Fibroblast of the aortic adventitia (primary cell): ENCODE data around the gene MCM8. TPM values are rescaled to one million over a fixed set of nuclear protein-coding genes. Genes with fewer than 3 reads are reported as not detected.

Experiments
- DNase-seq: peaks from one replicate; pipeline ENCODE4 v3.0.0-alpha.2; 2010; ENCODE audit warnings: low read depth
- H3K4me3 ChIP-seq: 2 replicates; pipeline ENCODE4 v1.5.1; 2011; ENCODE audit warnings: low read depth, mild to moderate bottlenecking, control low read depth, low read length, moderate library complexity
- CTCF ChIP-seq: IDR thresholded peaks from 2 replicates; pipeline ENCODE4 v1.5.1; 2011; ENCODE audit warnings: mild to moderate bottlenecking, low read length, control low read depth, inconsistent platforms; ENCODE audit not compliant: insufficient read depth
- total RNA-seq: library from RNA; depleted of rRNA; stranded (reverse); fragments of >200 nt; gene quantifications from 2 replicates; pipeline ENCODE4 v1.2.3, GENCODE V29; 2012; ENCODE audit warnings: low replicate concordance

Gene MCM8
- total RNA-seq, 1 donor, result 17.5 TPM

DNA sequence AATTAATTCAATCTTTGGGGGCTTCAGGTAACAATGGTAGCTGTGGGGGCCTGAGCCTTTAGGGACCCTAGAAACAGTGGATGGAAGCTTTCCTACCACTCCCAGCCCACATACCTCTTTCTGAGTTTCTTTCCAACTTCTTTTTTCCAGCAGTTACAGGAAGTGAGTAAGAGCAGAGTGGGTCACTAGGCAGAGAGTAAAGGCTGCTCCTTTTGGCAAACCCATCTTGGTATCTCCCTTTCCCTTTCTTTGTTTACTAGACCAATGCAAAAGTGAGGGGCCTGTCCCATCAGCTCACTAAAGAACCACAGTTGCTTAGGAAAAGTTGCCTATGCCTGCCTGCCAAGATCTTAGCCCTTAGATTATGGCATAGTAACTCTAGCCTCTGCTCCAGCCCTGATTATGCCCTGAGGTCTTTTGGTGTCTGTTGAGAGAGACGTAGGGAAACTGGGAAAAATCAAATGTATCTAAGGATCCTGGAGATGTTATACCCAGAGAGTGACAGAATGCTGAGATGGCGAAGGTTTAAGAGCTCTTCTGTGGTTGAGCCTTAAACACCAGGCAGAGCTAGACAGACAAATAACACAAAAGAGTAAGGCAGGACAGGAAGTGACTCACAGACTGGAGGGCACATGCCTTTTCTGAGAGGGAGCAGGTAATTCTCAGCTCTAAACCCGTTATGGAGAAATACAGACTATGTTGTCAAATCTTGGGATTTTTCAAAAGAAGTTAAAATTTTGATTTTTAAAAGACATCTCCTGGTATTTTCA, 31.4 kb upstream of the MCM8 start:
- TF ChIP-seq CTCF, result no peak
- no peak overlapping the region for H3K4me3 ChIP-seq
- DNase-seq, result peak; percentile 58

GRCh38 chr20:5919626-5920544, 30.6 kb upstream of the MCM8 start:
- DNase-seq, result peak; percentile 14
- H3K4me3 ChIP-seq, result no peak overlapping the region
- no peak for TF ChIP-seq CTCF

GRCh38 chr20:5920581-5920980, 29.9 kb upstream of the MCM8 start:
- no peak overlapping the region for H3K4me3 ChIP-seq
- TF ChIP-seq CTCF, result no peak
- DNase-seq, result no peak

DNA sequence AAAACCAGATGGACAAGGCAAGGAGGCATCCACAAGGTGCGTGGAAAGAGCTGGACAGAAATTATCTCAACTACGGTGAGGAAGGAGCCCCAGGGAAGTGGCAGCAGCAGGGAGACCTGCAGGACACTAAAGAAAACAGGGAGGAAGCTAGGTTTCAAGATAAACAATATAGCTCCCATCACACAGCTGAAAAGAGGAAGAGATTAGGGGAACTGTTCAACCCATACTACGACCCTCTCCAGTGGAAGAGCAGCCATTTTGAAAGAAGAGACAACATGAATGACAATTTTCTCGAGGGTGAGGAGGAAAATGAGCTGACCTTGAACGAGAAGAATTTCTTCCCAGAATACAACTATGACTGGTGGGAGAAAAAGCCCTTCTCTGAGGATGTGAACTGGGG, 27.0 kb upstream of the MCM8 start:
- H3K4me3 ChIP-seq, result no peak overlapping the region
- DNase-seq, result no peak
- no peak for TF ChIP-seq CTCF

GRCh38 chr20:5925551-5925950, 24.9 kb upstream of the MCM8 start:
- no peak for TF ChIP-seq CTCF
- H3K4me3 ChIP-seq, result no peak overlapping the region
- no peak for DNase-seq

- H3K4me3 ChIP-seq, result no peak overlapping the region
- DNase-seq, result no peak
- no peak for TF ChIP-seq CTCF
Measured at GRCh38 chr20:5927749-5928462, 22.5 kb upstream of the MCM8 start.
